GM18868 (cell line): ENCODE results near the gene DPM2.

Experiments
- ATAC-seq: cut with Tn5 transposase; IDR thresholded peaks from one replicate; pipeline ENCODE4 v1.9.1; 2021; ENCODE audit warnings: mild to moderate bottlenecking, moderate library complexity; ENCODE audit not compliant: unreplicated experiment

Gene DPM2

DNA sequence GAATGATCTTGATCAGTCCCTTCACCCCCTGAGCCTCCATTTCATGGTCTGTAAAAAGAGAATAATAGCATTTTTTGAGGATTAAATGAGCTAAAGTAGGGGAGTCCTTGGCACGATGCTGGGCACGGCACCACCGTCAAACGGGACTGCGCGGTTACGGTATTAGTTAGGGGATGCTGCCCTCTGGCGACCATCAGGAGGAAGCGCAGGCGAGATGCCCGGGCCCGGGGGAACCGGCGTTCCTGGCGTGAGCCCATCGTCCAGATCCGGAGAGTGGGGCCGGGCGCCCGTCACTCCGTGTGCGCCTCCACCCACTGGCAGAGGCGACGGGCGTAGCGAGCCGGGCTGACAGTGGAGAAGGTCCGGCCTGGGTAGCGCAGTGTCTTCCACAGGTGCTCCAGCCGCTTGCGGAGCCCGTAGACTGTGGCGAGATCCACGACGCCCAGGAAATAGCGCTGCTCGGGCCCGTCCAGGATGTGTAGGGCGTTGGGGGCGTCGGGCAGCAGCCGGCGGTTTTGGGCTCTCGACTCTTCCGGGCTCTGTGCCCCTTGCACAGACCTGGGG lies 16.0 kb downstream of the DPM2 start:
- ATAC-seq = no peak

- ATAC-seq = no peak
Measured at GRCh38 chr9:127920794-127921193, 16.9 kb downstream of the DPM2 start.

- ATAC-seq = no peak
Measured at GRCh38 chr9:127919253-127919815, 18.3 kb downstream of the DPM2 start.

- ATAC-seq = no peak
Measured at GRCh38 chr9:127918183-127919107, 19.2 kb downstream of the DPM2 start.

DNA sequence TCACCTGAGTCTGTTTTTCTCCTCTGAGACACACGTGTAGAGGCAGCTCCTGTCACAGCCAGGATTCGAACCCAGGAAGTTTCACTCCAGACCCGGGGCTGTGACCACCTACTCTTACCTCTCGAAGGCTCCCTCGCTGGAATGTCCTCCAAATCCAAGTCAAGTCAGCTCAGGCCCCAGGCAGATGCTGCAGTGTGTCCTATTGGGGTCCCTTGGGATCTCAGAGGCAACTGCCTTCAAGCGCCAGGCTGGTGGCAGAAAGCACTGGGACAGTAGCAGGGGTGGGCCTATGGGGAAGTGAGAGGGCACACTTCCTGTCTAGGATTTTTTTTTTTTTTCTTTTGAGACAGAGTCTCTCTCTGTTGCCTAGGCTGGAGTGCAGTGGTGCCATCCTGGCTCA lies 20.1 kb downstream of the DPM2 start:
- ATAC-seq = peak; percentile 29

- ATAC-seq = peak; percentile 71
Measured at GRCh38 chr9:127916720-127917581, 20.7 kb downstream of the DPM2 start, which contains the start of gene ST6GALNAC4. TSS of gene ST6GALNAC4 (minus strand) at chr9:127917041. CDS start at chr9:127916419, 622 bp downstream.

DNA sequence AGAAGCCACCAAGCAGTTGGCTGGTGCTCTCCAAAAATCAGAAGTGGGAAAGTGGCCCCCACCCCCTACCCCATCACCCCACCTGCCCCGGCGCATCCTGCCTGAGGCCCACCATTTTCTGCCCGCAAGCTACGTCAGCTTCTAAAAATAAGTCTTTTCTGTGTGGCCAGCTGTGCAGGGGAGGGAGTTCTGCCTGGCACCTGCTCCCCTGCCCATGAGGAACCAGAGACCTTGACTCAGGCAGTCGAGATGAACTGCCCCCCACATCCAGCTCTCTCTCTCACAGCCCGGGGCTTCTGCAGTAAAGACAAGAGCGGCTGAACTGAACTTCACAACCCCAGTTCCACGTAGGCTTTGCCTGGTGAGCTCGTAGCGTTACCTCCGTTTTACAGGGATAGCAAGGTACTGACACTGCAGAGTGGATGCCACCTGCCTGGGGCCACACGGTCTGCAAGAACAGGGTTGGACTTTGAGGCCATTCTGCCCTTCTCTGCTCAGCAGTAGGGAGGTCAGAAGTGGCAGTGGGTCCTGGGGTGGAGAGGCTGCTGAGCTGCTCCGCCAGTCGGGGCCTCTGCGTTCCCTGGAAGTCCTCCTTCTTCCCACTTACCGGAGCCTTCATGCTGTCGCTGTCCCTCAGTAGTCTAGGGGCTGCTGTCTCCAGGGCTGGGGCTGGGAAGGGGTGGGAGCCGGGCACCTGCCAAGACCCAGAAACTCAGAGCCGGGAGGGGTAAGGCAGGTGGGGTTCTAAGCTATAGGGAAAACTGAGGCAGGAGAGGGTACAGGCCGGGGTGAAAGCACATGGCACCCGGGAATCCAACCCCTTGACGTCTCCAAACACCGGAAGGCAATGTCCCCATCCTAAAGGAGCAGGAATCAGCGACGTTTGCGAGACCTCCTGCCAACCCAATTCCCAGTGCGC lies 21.6 kb downstream of the DPM2 start:
- ATAC-seq = no peak

- ATAC-seq = no peak
Measured at GRCh38 chr9:127915325-127915752, 22.3 kb downstream of the DPM2 start.

DNA sequence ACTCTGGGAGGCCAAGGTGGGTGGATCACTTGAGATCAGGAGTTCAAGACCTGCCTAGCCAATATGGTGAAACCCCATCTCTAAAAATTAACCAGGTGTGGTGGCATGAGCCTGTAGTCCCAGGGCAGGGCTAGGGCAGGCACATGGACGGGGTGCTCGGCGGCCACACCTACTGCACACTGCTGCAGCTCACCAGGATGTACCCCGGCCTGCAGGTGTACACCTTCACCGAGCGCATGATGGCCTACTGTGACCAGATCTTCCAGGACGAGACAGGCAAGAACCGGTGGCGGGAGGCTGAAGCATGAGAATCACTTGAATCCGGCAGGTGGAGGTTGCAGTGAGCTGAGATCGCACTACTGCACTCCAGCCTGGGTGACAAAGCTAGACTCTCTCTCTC lies 24.0 kb downstream of the DPM2 start:
- ATAC-seq = no peak

- ATAC-seq = no peak
Measured at GRCh38 chr9:127912882-127913281, 24.8 kb downstream of the DPM2 start.

DNA sequence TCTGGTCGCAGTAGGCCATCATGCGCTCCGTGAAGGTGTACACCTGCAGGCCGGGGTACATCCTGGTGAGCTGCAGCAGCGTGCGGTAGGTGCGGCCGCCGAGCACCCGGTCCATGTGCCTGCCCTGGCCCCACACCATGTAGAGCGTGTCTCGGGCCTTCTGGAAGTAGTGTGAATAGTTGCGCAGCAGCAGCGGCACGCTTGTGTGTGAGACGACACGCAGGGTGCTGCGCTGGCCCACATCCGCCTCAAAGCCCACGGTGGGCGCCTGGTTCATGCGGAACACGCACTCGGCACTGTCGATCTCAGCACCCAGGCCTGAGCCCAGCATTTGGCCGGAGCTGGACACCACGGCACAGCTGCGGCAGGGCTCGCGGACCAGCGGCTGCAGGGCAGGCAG lies 25.4 kb downstream of the DPM2 start:
- ATAC-seq = no peak

DNA sequence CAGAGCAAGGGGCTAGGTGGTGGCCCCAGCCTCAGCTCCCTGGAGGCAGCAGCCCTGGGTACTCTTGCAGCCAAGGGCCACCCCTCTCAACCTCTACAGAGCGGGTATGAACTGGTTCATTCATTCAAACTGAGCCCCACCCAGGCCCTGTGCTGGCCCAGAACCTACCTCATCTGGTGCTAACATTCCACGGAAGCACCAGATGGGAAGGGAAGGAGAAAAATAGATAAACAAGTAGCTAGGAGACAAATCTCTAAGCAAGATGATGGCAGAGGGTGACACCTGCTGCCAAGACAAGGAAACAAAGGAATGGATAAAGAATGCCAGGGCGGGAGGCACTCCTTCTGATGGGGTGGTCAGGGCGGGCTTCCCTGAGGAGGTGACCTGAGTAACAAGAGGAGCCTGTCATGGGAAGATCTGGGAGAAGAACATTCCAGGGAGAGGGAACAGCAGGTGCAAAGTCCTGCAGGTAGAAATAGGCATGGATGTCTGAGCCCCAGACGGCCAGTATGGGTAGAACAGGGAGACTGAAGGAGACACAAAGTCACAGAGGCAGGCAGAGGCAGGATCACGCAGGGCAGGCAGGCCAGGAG lies 26.9 kb downstream of the DPM2 start:
- no peak for ATAC-seq

DNA sequence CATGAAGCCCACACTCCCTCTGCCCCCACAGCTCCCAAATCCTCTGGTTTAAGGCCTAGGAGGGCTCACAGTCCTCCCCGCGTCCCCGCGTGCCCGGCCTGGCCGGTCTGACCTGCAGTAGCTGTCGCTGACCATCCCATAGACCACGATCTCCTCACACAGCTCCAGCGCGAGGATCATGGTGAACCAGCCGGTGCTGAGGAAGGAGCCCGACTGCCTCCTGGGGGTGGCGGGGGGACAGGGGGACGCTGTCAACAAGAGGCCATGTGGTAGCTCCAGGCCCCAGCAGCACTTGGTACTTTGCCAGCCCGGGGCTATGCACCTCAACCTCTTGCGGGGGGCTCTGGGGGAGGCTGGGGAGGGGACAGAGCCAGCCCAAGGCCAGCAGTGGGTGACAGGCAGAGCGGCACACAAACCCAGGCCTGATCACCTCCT lies 27.8 kb downstream of the DPM2 start:
- ATAC-seq = no peak

- no peak for ATAC-seq
Measured at GRCh38 chr9:127908660-127908926, 29.1 kb downstream of the DPM2 start.

- ATAC-seq = no peak
Measured at GRCh38 chr9:127907867-127908659, 29.6 kb downstream of the DPM2 start.

DNA sequence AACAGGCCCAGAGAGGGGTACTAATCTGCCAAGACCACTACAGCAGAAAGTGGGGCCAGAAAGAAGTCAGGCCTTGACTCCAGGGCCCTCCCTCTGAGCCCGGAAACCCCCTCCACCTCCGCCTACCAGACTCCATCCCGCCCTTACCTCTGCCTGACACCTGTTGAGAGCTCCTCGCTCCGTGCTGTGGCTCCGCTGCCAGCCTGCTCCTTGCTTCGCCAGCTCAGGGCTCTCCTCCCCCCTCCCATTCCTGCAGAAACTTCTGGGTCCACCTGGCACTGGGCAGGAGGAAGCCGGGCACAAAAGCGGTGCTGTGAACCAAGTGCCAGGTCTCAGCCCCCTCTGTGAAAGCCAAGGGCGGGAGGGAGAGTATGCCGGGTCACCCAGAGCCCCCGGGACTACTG lies 31.9 kb downstream of the DPM2 start:
- no peak for ATAC-seq

DNA sequence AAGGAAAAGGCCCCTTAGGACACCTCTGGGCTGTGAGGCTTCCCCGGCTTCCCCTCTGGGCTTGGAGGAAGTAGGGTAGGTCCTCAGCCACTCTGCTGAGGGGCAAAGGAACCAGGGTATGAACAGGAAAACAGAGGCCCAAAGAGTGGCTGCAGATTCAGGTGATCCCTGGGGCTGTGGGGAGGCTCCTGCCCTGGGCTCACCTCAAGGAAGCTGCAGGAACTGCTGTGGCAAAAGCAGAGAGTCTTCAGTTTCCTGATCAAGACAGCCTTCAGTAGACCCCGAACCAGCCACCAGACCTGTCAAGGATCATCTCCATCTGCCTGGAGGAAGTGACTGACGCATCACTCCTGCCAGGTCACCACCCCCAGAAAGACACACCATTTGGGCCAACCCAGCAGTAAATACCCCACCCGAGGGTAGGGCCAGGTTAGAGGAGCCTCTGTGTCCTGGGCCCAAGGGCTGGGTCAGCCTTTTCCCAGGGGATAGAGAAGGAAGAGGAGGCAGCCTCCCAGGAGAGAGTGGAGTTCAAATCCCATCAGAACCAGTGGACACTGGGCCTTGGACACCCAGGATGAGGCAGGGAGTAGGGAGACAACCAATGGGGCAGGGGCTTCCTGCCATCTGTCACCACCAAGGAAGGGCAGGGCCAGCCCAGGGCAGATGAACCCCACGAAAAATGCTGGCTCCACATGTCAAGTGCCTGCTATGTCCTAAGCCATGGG lies 32.5 kb downstream of the DPM2 start:
- no peak for ATAC-seq

DNA sequence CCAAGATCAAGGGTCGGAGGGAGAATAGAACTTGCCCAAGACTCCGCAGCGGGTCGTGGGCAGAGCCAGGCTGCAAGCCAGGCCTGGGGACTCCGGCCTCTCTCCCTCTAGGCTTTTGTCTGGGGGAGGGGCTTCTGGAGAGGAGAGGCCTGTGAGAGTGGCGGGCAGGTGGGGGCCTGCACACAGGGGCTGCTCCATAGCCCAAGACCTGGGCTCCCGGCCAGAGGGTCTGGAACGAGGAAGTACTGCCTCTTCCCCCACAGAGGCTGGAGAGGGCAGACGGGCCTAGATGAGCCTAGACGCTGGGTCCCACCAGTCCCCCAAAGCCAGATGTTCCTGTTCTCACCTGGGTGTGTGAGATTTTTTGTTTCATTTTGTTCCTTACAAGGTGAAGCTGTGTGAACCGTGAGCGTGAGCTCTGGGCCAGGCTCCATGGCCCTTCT lies 33.1 kb downstream of the DPM2 start:
- ATAC-seq = no peak
